Retinal pigment epithelial cell (primary cell): Measurements from ENCODE around the gene SEPTIN1.

ENCODE experiments used
- DNase-seq: peaks from one replicate; pipeline ENCODE4 v3.0.0-alpha.2; 2010; ENCODE audit warnings: low read depth
- H3K4me3 ChIP-seq: 2 replicates; pipeline ENCODE4 v1.5.1; 2011; ENCODE audit warnings: mild to moderate bottlenecking, low read length, control low read depth, moderate library complexity
- TF ChIP-seq, protein P1 (sequence below): conservative IDR thresholded peaks from 2 replicates; pipeline ENCODE4 v1.5.1; 2011; ENCODE audit warnings: low read depth, low read length, control low read depth, inconsistent platforms

SEPTIN1 gene

DNA sequence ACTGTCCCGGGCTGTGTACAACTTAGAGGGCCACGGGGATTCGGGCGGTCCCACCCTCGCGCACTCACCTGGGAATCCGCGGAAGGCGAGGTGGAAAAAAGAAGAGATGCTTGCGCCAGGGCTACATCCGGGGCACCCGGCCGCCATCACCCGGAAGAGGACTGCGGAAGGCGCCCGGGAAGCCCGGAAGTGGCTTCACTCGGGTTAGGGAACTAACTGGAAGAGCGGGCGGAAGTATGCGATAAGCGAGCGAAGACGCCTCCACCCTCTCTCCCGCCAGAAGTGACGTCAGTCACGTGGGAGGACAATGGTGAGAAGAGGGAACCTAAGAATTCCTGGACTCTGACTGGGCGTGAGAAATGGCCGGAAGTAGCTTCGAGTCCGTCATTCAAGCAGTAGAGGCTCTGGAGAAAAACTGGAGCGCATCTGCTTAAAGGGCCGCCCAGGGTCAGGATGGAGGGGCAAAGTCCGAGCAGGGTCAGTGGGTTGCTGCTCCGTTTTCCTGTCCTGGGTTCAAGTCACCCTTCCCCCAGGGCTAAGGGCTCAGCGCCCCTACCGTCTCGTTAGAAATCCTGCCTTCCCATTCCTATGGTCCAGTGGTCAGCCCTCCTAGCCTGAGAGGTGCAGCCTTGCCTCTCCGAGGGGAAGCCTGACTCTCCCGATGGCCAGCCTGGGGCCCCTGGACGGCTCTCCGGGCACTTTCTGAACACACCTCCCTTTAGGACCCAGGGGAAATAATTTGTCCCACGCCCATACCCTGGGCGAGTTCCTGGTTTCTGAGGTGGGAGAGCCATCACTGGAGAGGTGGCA is 27.0 kb downstream of the SEPTIN1 start, which contains the start of gene CD2BP2:
Gene CD2BP2, minus strand, starts transcription at position 165 of the 810 bp plus-strand sequence. CDS start 627 bp downstream, outside the sequence.
- H3K4me3 ChIP-seq = peak within 1 kb of the TSS; percentile 97
- TF ChIP-seq, protein P1, sequence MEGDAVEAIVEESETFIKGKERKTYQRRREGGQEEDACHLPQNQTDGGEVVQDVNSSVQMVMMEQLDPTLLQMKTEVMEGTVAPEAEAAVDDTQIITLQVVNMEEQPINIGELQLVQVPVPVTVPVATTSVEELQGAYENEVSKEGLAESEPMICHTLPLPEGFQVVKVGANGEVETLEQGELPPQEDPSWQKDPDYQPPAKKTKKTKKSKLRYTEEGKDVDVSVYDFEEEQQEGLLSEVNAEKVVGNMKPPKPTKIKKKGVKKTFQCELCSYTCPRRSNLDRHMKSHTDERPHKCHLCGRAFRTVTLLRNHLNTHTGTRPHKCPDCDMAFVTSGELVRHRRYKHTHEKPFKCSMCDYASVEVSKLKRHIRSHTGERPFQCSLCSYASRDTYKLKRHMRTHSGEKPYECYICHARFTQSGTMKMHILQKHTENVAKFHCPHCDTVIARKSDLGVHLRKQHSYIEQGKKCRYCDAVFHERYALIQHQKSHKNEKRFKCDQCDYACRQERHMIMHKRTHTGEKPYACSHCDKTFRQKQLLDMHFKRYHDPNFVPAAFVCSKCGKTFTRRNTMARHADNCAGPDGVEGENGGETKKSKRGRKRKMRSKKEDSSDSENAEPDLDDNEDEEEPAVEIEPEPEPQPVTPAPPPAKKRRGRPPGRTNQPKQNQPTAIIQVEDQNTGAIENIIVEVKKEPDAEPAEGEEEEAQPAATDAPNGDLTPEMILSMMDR = no peak

DNA sequence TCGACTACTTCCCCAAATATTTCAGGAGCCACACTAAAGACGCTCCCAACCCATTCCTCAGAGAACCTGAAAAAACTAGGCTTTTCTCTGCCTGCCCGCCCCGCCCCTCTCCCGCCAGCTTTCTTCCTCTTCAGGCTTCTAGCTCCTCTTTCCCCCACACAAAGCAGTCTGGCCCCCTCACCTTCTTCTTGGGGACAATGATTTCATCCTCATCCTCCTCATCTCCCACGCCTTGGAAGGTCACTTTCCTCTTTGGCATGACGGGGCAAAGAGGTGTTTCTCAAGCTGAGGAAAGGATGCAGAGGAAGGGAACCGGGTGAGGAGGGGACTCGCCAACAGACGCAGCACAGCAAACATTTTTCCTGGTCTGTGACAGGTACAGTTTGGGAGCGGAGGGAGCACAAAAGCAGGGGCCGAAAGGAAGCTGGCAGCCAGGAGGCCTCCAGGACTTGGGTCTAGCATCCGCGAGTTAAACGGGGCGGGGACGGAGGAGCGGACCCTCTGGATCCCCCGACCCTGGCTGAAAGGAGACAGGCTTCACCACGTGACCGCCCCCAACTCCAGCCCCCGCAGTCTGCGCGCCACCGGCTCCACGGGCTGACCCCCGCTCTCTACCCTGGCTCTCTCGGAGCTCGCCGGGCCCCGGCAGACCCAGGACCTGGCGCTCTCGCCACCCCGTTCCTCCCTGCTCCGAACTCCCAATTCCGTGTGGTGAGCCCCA is 27.8 kb downstream of the SEPTIN1 start:
- TF ChIP-seq, protein P1 = no peak
- peak overlapping the region; percentile 97 for H3K4me3 ChIP-seq
- DNase-seq = no peak

More for the DNA sequence above, 27.0 kb downstream of the SEPTIN1 start, which contains the start of gene CD2BP2:
- peak; percentile 98 for DNase-seq

DNA sequence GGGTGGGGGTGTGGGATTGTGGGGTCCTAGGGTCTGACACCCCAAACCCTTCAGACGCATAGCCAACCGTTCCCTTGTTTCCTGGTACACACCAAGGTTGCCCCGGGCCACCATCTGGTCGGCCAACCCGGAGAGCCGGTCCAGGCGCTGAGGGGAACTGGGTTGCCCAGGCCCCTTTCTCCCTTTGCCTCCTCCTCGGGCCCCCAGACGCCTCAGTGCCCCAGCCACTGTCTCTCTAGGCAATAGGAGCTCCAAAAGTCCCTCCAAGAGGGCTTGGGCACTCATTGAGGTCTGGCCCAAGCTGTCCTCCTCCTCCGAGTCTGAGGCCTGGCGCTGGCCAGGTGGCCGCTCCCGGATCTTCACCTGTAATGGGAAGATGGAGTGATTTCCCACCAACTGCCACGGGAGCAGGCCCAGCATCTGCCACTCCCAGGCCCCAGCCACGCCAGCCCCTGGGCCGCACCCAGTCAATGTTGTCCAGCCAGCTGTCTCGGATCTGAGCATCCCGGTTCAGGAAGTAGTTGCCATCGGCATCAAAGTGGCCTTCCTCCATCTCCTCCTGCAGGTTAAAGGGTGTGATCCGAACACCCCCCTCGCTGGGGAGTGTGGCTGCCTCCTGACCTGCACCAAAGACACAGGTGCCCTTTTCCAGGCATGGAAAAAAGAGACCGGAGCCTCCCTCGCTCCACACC is 28.8 kb downstream of the SEPTIN1 start:
- TF ChIP-seq, protein P1 = no peak
- no peak for DNase-seq
- H3K4me3 ChIP-seq = peak overlapping the region; percentile 97

DNA sequence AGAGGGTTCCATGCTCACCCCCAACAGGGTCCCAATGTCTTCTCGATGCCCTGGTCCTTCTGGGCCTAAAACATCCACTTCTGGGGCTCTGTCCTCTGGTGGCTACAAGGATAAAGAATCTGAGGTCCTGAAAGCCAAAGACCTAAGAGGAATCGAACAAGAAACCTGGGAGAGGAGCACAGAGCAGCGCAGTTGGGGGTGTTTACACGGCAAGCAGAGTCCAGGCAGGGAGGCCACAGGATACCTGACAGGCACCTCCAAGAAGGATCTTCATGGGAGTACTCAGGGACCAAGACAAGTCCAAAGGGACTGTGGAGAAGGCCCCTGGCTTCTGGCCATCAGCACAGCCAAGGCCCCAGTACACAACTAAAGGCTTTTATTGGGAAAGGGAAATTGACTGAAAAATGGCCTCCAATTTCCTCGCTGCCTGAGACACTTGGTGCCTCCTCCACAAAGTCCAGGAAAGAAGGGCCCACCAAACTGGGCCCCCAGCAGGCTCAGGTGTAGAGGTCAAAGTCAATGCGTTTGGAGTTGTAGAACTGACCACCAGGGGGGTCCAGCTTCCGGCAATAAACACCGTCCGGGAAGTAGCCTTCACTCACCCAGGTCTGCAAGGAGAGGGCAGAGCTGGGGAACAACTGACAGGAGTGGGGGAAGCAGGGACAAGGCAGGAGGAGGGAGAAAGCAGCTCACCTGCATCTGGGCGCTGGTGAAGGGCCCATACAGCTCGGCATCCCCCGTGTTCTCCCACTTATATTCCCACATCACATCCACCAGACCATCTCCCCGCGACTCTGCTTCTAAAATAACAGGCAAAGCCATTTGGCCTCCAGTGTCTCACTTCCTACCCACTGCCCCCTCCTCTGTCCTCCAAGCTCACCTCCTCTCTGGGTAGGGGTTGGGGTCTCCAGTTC is 29.6 kb downstream of the SEPTIN1 start:
- no peak overlapping the region for H3K4me3 ChIP-seq
- TF ChIP-seq, protein P1 = peak; percentile 32
- DNase-seq = no peak

DNA sequence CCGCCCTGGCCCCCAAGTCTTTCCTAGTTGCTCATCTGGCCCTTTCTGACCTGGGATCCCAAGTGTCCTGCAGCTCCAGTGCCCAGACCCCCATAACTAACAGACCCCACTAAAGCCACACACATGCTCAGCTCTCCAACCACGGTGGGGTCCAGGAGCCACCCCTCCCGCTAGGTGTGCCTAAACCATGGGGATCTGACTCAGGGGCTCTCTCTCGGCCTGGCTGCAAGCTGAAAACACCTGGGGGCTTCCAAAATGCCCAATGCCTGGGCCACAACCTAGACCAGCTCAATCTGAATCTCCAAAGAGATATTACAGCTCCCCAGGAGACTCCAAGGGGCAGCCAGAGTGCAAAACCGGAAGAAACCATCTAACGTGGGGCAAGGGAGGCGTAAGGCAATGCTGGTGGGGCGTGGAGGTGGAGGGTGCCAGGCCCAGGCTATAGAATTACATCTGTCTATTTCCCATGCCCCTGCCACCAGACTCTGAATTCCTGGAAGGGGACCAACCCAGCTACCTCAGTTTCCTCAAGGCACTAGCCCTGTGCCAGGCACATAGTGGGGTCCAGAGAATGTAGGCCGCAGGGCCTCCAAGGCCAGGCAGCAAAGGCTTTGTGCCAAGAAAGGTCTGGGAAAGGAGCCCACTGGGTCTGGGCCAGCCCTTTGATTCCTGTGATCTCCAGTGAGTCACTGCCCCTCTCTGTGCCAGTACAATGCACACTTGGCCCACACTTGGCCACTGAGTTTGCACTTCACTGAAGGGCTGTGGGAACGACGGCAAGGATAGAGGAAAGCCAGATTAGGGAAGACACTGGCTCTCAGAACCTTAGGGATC is 30.6 kb downstream of the SEPTIN1 start:
- peak; percentile 87 for DNase-seq
- TF ChIP-seq, protein P1 = no peak
- no peak overlapping the region for H3K4me3 ChIP-seq
